HG02938 (cell line): ENCODE data around the gene MYBPHL.

Experiments
- ATAC-seq: cut with Tn5 transposase; IDR thresholded peaks from one replicate; pipeline ENCODE4 v1.9.1; 2021; ENCODE audit warnings: mild to moderate bottlenecking, moderate library complexity; ENCODE audit not compliant: unreplicated experiment

Gene MYBPHL

GRCh38 chr1:109306832-109307273, at the start of gene MYBPHL:
TSS of gene MYBPHL (minus strand) at chr1:109307011. CDS start at chr1:109306991, 20 bp downstream.
- ATAC-seq = no peak

- ATAC-seq = no peak
Measured at GRCh38 chr1:109356505-109356904, 49.7 kb upstream of the MYBPHL start.

GRCh38 chr1:109354929-109355328, 48.1 kb upstream of the MYBPHL start:
- no peak for ATAC-seq

GRCh38 chr1:109351457-109351856, 44.6 kb upstream of the MYBPHL start:
- no peak for ATAC-seq

GRCh38 chr1:109350655-109351054, 43.8 kb upstream of the MYBPHL start:
- ATAC-seq = no peak

- no peak for ATAC-seq
Measured at GRCh38 chr1:109350182-109350581, 43.4 kb upstream of the MYBPHL start.

GRCh38 chr1:109347511-109347910, 40.7 kb upstream of the MYBPHL start:
- ATAC-seq = no peak

GRCh38 chr1:109341944-109342930, 35.4 kb upstream of the MYBPHL start:
- no peak for ATAC-seq

- no peak for ATAC-seq
Measured at GRCh38 chr1:109338608-109339007, 31.8 kb upstream of the MYBPHL start.

- ATAC-seq = no peak
Measured at GRCh38 chr1:109338091-109338490, 31.3 kb upstream of the MYBPHL start.

GRCh38 chr1:109335091-109335490, 28.3 kb upstream of the MYBPHL start:
- no peak for ATAC-seq

GRCh38 chr1:109331113-109331512, 24.3 kb upstream of the MYBPHL start:
- no peak for ATAC-seq

GRCh38 chr1:109327285-109327684, 20.5 kb upstream of the MYBPHL start:
- ATAC-seq = no peak

GRCh38 chr1:109322974-109323373, 16.2 kb upstream of the MYBPHL start:
- no peak for ATAC-seq

GRCh38 chr1:109319114-109319513, 12.3 kb upstream of the MYBPHL start:
- no peak for ATAC-seq

- ATAC-seq = no peak
Measured at GRCh38 chr1:109316506-109316905, 9.7 kb upstream of the MYBPHL start.

- no peak for ATAC-seq
Measured at GRCh38 chr1:109315288-109315687, 8.5 kb upstream of the MYBPHL start.

GRCh38 chr1:109314795-109315194, 8.0 kb upstream of the MYBPHL start:
- no peak for ATAC-seq

- ATAC-seq = no peak
Measured at GRCh38 chr1:109312978-109313775, 6.4 kb upstream of the MYBPHL start.

GRCh38 chr1:109312246-109312645, 5.4 kb upstream of the MYBPHL start:
- no peak for ATAC-seq

- no peak for ATAC-seq
Measured at GRCh38 chr1:109309347-109309746, 2.5 kb upstream of the MYBPHL start.
